ENCODE results near the gene CEP112.
"Not testable (repeated sequence)": the region's sequence is repeated elsewhere in the genome, so short reads cannot be mapped to it uniquely, and the experiment has no call there.

CEP112 gene

GRCh38 chr17:65741710-65742109, 450.2 kb downstream of the CEP112 start:
- CTCF ChIA-PET: no interaction called here
- DNase-seq (ENCODE audit: extremely low spot score): no peak
- POLR2A ChIA-PET: no interaction called here
- TF ChIP-seq ZNF384 (IDR thresholded peaks at IDR 0.05) (no peak), BHLHE40 (IDR thresholded peaks at IDR 0.05; ENCODE audit: borderline replicate concordance) (no peak), TARDBP (IDR thresholded peaks at IDR 0.05) (no peak), HDGF (IDR thresholded peaks at IDR 0.05; ENCODE audit: borderline replicate concordance) (no peak), ARNT (IDR thresholded peaks at IDR 0.05) (no peak), SUZ12 (IDR thresholded peaks at IDR 0.05) (no peak), FOXA1 (IDR thresholded peaks at IDR 0.05) (no peak), NFRKB (IDR thresholded peaks at IDR 0.05) (no peak), LEF1 (IDR thresholded peaks at IDR 0.05; ENCODE audit: borderline replicate concordance) (no peak), L3MBTL2 (conservative IDR thresholded peaks at IDR 0.05) (no peak), FOXK2 (IDR thresholded peaks at IDR 0.05) (no peak), ELF4 (IDR thresholded peaks at IDR 0.05) (no peak)

- ChIA-PET POLR2A (no interaction called here), CTCF (no interaction called here)
- TF ChIP-seq HDGF (IDR thresholded peaks at IDR 0.05; ENCODE audit: borderline replicate concordance) (no peak), ZNF384 (IDR thresholded peaks at IDR 0.05) (no peak), NFRKB (IDR thresholded peaks at IDR 0.05) (no peak), LEF1 (IDR thresholded peaks at IDR 0.05; ENCODE audit: borderline replicate concordance) (no peak), L3MBTL2 (conservative IDR thresholded peaks at IDR 0.05) (no peak), BHLHE40 (IDR thresholded peaks at IDR 0.05; ENCODE audit: borderline replicate concordance) (no peak), FOXM1 (IDR thresholded peaks at IDR 0.05; ENCODE audit: borderline replicate concordance) (no peak), SUZ12 (IDR thresholded peaks at IDR 0.05) (no peak)
- no peak for DNase-seq (ENCODE audit: extremely low spot score)
Measured at GRCh38 chr17:65739034-65739433, 452.9 kb downstream of the CEP112 start.

GRCh38 chr17:65737451-65737850, 454.5 kb downstream of the CEP112 start:
- ChIA-PET POLR2A (no interaction called here), CTCF (no interaction called here)
- no peak for TF ChIP-seq NFRKB (IDR thresholded peaks at IDR 0.05)
- TF ChIP-seq LEF1 (IDR thresholded peaks at IDR 0.05; ENCODE audit: borderline replicate concordance): no peak
- TF ChIP-seq SUZ12 (IDR thresholded peaks at IDR 0.05): no peak
- no peak for DNase-seq (ENCODE audit: extremely low spot score)

GRCh38 chr17:65733314-65733713, 458.6 kb downstream of the CEP112 start:
- TF ChIP-seq ZNF384 (IDR thresholded peaks at IDR 0.05) (no peak), BHLHE40 (IDR thresholded peaks at IDR 0.05; ENCODE audit: borderline replicate concordance) (no peak), SP1 (IDR thresholded peaks at IDR 0.05) (no peak), TARDBP (IDR thresholded peaks at IDR 0.05) (no peak), FOXM1 (IDR thresholded peaks at IDR 0.05; ENCODE audit: borderline replicate concordance) (no peak), ARNT (IDR thresholded peaks at IDR 0.05) (no peak), L3MBTL2 (conservative IDR thresholded peaks at IDR 0.05) (no peak), FOXA1 (IDR thresholded peaks at IDR 0.05) (no peak), PKNOX1 (IDR thresholded peaks at IDR 0.05) (no peak), ELF4 (IDR thresholded peaks at IDR 0.05) (no peak), NFRKB (IDR thresholded peaks at IDR 0.05) (no peak), LEF1 (IDR thresholded peaks at IDR 0.05; ENCODE audit: borderline replicate concordance) (no peak), SUZ12 (IDR thresholded peaks at IDR 0.05) (no peak), FOXK2 (IDR thresholded peaks at IDR 0.05) (no peak), CTBP1 (IDR thresholded peaks at IDR 0.05; ENCODE audit: borderline replicate concordance) (no peak)
- no peak for DNase-seq (ENCODE audit: extremely low spot score)
- ChIA-PET POLR2A (no interaction called here), CTCF (interaction anchor here (0.6 kb wide), 1 partner anchor 12 kb away, joined by 3 read pairs; no protein-coding TSS in a partner anchor)

- DNase-seq (ENCODE audit: extremely low spot score); POLR2A ChIA-PET: not testable (repeated sequence)
- CTCF ChIA-PET: interaction anchor here (0.6 kb wide), 1 partner anchor 13 kb away, joined by 3 read pairs; no protein-coding TSS in a partner anchor
Measured at GRCh38 chr17:65732667-65733066, 459.3 kb downstream of the CEP112 start.

GRCh38 chr17:65730711-65731169, 461.2 kb downstream of the CEP112 start:
- no peak for DNase-seq (ENCODE audit: extremely low spot score)
- CTCF ChIA-PET: no interaction called here
- TF ChIP-seq BHLHE40 (IDR thresholded peaks at IDR 0.05; ENCODE audit: borderline replicate concordance) (no peak), FOXA1 (IDR thresholded peaks at IDR 0.05) (no peak), PKNOX1 (IDR thresholded peaks at IDR 0.05) (no peak), NFRKB (IDR thresholded peaks at IDR 0.05) (no peak), SUZ12 (IDR thresholded peaks at IDR 0.05) (no peak), ELF4 (IDR thresholded peaks at IDR 0.05) (no peak), ARNT (IDR thresholded peaks at IDR 0.05) (no peak), SP1 (IDR thresholded peaks at IDR 0.05) (no peak), L3MBTL2 (conservative IDR thresholded peaks at IDR 0.05) (no peak), CTBP1 (IDR thresholded peaks at IDR 0.05; ENCODE audit: borderline replicate concordance) (no peak), TARDBP (IDR thresholded peaks at IDR 0.05) (no peak), FOXK2 (IDR thresholded peaks at IDR 0.05) (no peak), FOXM1 (IDR thresholded peaks at IDR 0.05; ENCODE audit: borderline replicate concordance) (no peak)
- POLR2A ChIA-PET: no interaction called here

- ChIA-PET POLR2A (no interaction called here), CTCF (no interaction called here)
- no peak for DNase-seq (ENCODE audit: extremely low spot score)
- TF ChIP-seq ELF4 (IDR thresholded peaks at IDR 0.05) (peak; percentile 67), FOXA1 (IDR thresholded peaks at IDR 0.05) (no peak), TARDBP (IDR thresholded peaks at IDR 0.05) (no peak)
Measured at GRCh38 chr17:65729207-65729606, 462.7 kb downstream of the CEP112 start.

GRCh38 chr17:65727832-65728231, 464.1 kb downstream of the CEP112 start:
- TF ChIP-seq ARNT (IDR thresholded peaks at IDR 0.05) (no peak), ZNF384 (IDR thresholded peaks at IDR 0.05) (no peak), NFRKB (IDR thresholded peaks at IDR 0.05) (no peak), FOXK2 (IDR thresholded peaks at IDR 0.05) (no peak), HDGF (IDR thresholded peaks at IDR 0.05; ENCODE audit: borderline replicate concordance) (no peak), CTBP1 (IDR thresholded peaks at IDR 0.05; ENCODE audit: borderline replicate concordance) (no peak), TARDBP (IDR thresholded peaks at IDR 0.05) (no peak), SP1 (IDR thresholded peaks at IDR 0.05) (no peak), FOXA1 (IDR thresholded peaks at IDR 0.05) (no peak)
- CTCF ChIA-PET: no interaction called here
- POLR2A ChIA-PET: no interaction called here
- DNase-seq (ENCODE audit: extremely low spot score): no peak

Measured in HEK293T (cell line).